ENCODE measurements around the gene TRABD2B. TPM values are rescaled to one million over a fixed set of nuclear protein-coding genes. Genes with fewer than 3 reads are reported as not detected.
A peak's percentile ranks its signal among the peaks of the same experiment; 100 is the strongest.

TRABD2B gene
- total and polyA plus RNA-seq, 2 of the 13 experiments (the other 11 are each of a cell fraction or from before 2014, with no cell fraction given), result 0.04 TPM; not detected in 1

DNA sequence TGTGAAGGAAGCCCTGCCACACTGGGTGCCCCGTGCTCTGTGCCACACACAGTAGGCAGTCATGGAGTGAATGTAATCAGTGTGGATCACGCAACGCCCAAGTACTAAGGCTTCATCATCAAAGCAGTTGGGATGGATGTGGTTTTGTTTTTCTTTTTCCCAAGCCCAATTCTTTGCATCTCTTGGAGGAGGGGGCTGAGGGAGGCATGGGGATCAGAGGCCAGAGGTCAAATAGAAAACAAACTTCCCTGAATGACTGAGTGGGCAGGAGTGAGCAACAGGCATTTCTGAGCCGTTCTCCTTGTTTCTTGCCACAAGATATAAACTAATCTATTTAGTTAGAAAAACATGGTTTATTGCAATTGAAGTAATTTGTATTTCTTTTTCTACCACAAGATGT is 85.3 kb downstream of the TRABD2B start (continued):
- TF ChIP-seq, protein P1, sequence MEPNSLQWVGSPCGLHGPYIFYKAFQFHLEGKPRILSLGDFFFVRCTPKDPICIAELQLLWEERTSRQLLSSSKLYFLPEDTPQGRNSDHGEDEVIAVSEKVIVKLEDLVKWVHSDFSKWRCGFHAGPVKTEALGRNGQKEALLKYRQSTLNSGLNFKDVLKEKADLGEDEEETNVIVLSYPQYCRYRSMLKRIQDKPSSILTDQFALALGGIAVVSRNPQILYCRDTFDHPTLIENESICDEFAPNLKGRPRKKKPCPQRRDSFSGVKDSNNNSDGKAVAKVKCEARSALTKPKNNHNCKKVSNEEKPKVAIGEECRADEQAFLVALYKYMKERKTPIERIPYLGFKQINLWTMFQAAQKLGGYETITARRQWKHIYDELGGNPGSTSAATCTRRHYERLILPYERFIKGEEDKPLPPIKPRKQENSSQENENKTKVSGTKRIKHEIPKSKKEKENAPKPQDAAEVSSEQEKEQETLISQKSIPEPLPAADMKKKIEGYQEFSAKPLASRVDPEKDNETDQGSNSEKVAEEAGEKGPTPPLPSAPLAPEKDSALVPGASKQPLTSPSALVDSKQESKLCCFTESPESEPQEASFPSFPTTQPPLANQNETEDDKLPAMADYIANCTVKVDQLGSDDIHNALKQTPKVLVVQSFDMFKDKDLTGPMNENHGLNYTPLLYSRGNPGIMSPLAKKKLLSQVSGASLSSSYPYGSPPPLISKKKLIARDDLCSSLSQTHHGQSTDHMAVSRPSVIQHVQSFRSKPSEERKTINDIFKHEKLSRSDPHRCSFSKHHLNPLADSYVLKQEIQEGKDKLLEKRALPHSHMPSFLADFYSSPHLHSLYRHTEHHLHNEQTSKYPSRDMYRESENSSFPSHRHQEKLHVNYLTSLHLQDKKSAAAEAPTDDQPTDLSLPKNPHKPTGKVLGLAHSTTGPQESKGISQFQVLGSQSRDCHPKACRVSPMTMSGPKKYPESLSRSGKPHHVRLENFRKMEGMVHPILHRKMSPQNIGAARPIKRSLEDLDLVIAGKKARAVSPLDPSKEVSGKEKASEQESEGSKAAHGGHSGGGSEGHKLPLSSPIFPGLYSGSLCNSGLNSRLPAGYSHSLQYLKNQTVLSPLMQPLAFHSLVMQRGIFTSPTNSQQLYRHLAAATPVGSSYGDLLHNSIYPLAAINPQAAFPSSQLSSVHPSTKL (CRISPR knock-in tag; IDR thresholded peaks at IDR 0.05), result peak; percentile 36; the same call in 1 of the 2 replicates
- TF ChIP-seq SALL1 (CRISPR knock-in tag; IDR thresholded peaks at IDR 0.05) (peak; percentile 29; the same call in 1 of the 2 replicates), WIZ (CRISPR knock-in tag; IDR thresholded peaks at IDR 0.05) (no peak), ZNF160 (CRISPR knock-in tag; IDR thresholded peaks at IDR 0.05) (no peak), NR2F2 (IDR thresholded peaks at IDR 0.05; ENCODE audit: borderline replicate concordance, low read depth) (peak; percentile 64; the same call in 1 of the 2 replicates), GATAD2A (CRISPR knock-in tag; IDR thresholded peaks at IDR 0.05) (peak; percentile 13; the same call in 1 of the 2 replicates), PTBP1 (IDR thresholded peaks at IDR 0.05; ENCODE audit: low read depth, low read length, poor library complexity, severe bottlenecking) (no peak), SP1 (IDR thresholded peaks at IDR 0.05) (no peak), SP1 (CRISPR knock-in tag; IDR thresholded peaks at IDR 0.05) (no peak), CREM (IDR thresholded peaks at IDR 0.05) (peak; percentile 43; the same call in 1 of the 2 replicates), CREM (CRISPR knock-in tag; IDR thresholded peaks at IDR 0.05) (no peak), GABPB1 (CRISPR knock-in tag; IDR thresholded peaks at IDR 0.05) (no peak)
- TF ChIP-seq, protein P2, sequence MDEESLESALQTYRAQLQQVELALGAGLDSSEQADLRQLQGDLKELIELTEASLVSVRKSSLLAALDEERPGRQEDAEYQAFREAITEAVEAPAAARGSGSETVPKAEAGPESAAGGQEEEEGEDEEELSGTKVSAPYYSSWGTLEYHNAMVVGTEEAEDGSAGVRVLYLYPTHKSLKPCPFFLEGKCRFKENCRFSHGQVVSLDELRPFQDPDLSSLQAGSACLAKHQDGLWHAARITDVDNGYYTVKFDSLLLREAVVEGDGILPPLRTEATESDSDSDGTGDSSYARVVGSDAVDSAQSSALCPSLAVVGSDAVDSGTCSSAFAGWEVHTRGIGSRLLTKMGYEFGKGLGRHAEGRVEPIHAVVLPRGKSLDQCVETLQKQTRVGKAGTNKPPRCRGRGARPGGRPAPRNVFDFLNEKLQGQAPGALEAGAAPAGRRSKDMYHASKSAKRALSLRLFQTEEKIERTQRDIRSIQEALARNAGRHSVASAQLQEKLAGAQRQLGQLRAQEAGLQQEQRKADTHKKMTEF (CRISPR knock-in tag; IDR thresholded peaks at IDR 0.05), result peak; percentile 23; the same call in 1 of the 2 replicates
- TF ChIP-seq, protein P3, sequence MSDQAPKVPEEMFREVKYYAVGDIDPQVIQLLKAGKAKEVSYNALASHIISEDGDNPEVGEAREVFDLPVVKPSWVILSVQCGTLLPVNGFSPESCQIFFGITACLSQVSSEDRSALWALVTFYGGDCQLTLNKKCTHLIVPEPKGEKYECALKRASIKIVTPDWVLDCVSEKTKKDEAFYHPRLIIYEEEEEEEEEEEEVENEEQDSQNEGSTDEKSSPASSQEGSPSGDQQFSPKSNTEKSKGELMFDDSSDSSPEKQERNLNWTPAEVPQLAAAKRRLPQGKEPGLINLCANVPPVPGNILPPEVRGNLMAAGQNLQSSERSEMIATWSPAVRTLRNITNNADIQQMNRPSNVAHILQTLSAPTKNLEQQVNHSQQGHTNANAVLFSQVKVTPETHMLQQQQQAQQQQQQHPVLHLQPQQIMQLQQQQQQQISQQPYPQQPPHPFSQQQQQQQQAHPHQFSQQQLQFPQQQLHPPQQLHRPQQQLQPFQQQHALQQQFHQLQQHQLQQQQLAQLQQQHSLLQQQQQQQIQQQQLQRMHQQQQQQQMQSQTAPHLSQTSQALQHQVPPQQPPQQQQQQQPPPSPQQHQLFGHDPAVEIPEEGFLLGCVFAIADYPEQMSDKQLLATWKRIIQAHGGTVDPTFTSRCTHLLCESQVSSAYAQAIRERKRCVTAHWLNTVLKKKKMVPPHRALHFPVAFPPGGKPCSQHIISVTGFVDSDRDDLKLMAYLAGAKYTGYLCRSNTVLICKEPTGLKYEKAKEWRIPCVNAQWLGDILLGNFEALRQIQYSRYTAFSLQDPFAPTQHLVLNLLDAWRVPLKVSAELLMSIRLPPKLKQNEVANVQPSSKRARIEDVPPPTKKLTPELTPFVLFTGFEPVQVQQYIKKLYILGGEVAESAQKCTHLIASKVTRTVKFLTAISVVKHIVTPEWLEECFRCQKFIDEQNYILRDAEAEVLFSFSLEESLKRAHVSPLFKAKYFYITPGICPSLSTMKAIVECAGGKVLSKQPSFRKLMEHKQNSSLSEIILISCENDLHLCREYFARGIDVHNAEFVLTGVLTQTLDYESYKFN (CRISPR knock-in tag; conservative IDR thresholded peaks at IDR 0.05), result 0 out of 2 replicates have a peak, but pooled peaks have one; percentile 21
- TF ChIP-seq, protein P4, sequence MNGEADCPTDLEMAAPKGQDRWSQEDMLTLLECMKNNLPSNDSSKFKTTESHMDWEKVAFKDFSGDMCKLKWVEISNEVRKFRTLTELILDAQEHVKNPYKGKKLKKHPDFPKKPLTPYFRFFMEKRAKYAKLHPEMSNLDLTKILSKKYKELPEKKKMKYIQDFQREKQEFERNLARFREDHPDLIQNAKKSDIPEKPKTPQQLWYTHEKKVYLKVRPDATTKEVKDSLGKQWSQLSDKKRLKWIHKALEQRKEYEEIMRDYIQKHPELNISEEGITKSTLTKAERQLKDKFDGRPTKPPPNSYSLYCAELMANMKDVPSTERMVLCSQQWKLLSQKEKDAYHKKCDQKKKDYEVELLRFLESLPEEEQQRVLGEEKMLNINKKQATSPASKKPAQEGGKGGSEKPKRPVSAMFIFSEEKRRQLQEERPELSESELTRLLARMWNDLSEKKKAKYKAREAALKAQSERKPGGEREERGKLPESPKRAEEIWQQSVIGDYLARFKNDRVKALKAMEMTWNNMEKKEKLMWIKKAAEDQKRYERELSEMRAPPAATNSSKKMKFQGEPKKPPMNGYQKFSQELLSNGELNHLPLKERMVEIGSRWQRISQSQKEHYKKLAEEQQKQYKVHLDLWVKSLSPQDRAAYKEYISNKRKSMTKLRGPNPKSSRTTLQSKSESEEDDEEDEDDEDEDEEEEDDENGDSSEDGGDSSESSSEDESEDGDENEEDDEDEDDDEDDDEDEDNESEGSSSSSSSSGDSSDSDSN (CRISPR knock-in tag; IDR thresholded peaks at IDR 0.05), result no peak
